Epithelial cell of esophagus (primary cell): ENCODE results near the gene ANXA5.

Source experiments
- DNase-seq: peaks from one replicate; pipeline ENCODE4 v3.0.0; 2010; ENCODE audit warnings: low read depth
- H3K4me3 ChIP-seq: 2 replicates; pipeline ENCODE4 v1.5.1; 2011; ENCODE audit warnings: mild to moderate bottlenecking, low read length, control low read depth
- CTCF ChIP-seq: IDR thresholded peaks from 2 replicates; pipeline ENCODE4 v1.5.1; 2011; ENCODE audit warnings: low read depth, mild to moderate bottlenecking, low read length, control low read depth, inconsistent platforms; ENCODE audit not compliant: insufficient read depth; ENCODE audit errors: missing control alignments

Gene ANXA5

GRCh38 chr4:121684016-121684415 is 12.8 kb downstream of the ANXA5 start:
- no peak overlapping the region for H3K4me3 ChIP-seq
- TF ChIP-seq CTCF = no peak
- DNase-seq = no peak

- no peak overlapping the region for H3K4me3 ChIP-seq
- DNase-seq = no peak
- no peak for TF ChIP-seq CTCF
Measured at GRCh38 chr4:121680571-121680970, 16.2 kb downstream of the ANXA5 start.

- H3K4me3 ChIP-seq = no peak overlapping the region
- no peak for DNase-seq
- TF ChIP-seq CTCF = no peak
Measured at GRCh38 chr4:121679951-121680350, 16.8 kb downstream of the ANXA5 start.

GRCh38 chr4:121679267-121679666 is 17.5 kb downstream of the ANXA5 start:
- DNase-seq = no peak
- TF ChIP-seq CTCF = no peak

GRCh38 chr4:121677524-121677923 is 19.3 kb downstream of the ANXA5 start:
- no peak for DNase-seq
- no peak for TF ChIP-seq CTCF
- H3K4me3 ChIP-seq = no peak overlapping the region

More at GRCh38 chr4:121679267-121679666, 17.5 kb downstream of the ANXA5 start:
- H3K4me3 ChIP-seq = no peak overlapping the region

- no peak for DNase-seq
- TF ChIP-seq CTCF = no peak
- no peak overlapping the region for H3K4me3 ChIP-seq
Measured at GRCh38 chr4:121676345-121677075, 20.3 kb downstream of the ANXA5 start.

- DNase-seq = no peak
- no peak overlapping the region for H3K4me3 ChIP-seq
- peak; percentile 22 for TF ChIP-seq CTCF
Measured at GRCh38 chr4:121675715-121676114, 21.1 kb downstream of the ANXA5 start.
